Measurements from ENCODE around the gene FOXM1.

Gene FOXM1

GRCh38 chr12:2826721-2827515 lies 50.1 kb downstream of the FOXM1 start:
- no peak overlapping the region for H2AK5ac ChIP-seq (ENCODE audit: low read length)
- no peak overlapping the region for H4K8ac ChIP-seq (ENCODE audit: low read depth, low read length)
- H3K4ac ChIP-seq (ENCODE audit: low read depth, low read length), result no peak overlapping the region
- H3K4me3 ChIP-seq (ENCODE audit: low read length), result no peak overlapping the region
- DNase-seq, result no peak
- WGBS (ENCODE audit: extremely low coverage, insufficient coverage, low lambda C conversion rate), result no CpG with 5 or more reads among the region's 14 CpGs
- H3K4me1 ChIP-seq (ENCODE audit: control insufficient read depth, low read depth, low read length), result no peaks in the 10 kb centered on the region
- no peaks in the 10 kb centered on the region for H3K79me1 ChIP-seq (ENCODE audit: low read length)
- H4K5ac ChIP-seq (ENCODE audit: low read length), result no peak overlapping the region
- no peak overlapping the region for H3K56ac ChIP-seq (ENCODE audit: low read length)
- H3K36me3 ChIP-seq (ENCODE audit: control insufficient read depth, insufficient read depth, low read length), result peaks cover 10% of the 10 kb centered on the region
- H3K4me2 ChIP-seq (ENCODE audit: low read length), result no peak overlapping the region
- H2BK15ac ChIP-seq (replicated peaks; ENCODE audit: low read depth), result no peak overlapping the region
- no peak overlapping the region for H3K23ac ChIP-seq (ENCODE audit: low read length)
- H3K18ac ChIP-seq (ENCODE audit: low read length), result no peak overlapping the region
- no peaks in the 10 kb centered on the region for H3K79me2 ChIP-seq (ENCODE audit: control insufficient read depth, insufficient read depth, low read length)
- H3K27me3 ChIP-seq (ENCODE audit: insufficient read depth, low read length, poor library complexity), result no peaks in the 10 kb centered on the region
- no peak overlapping the region for H2BK5ac ChIP-seq (ENCODE audit: low read length)
- no peak overlapping the region for H3K9ac ChIP-seq (ENCODE audit: low read length)
- H2BK120ac ChIP-seq (ENCODE audit: low read depth, low read length), result no peak overlapping the region
- no peak overlapping the region for H3K27ac ChIP-seq (ENCODE audit: low read depth, low read length)

- peaks cover 11% of the 10 kb centered on the region for H3K36me3 ChIP-seq (ENCODE audit: control insufficient read depth, insufficient read depth, low read length)
- DNase-seq, result no peak
- no peak overlapping the region for H2BK15ac ChIP-seq (replicated peaks; ENCODE audit: low read depth)
- H3K27ac ChIP-seq (ENCODE audit: low read depth, low read length), result no peak overlapping the region
- no peak overlapping the region for H3K23ac ChIP-seq (ENCODE audit: low read length)
- H4K5ac ChIP-seq (ENCODE audit: low read length), result no peak overlapping the region
- no peaks in the 10 kb centered on the region for H3K79me1 ChIP-seq (ENCODE audit: low read length)
- no peak overlapping the region for H3K4me2 ChIP-seq (ENCODE audit: low read length)
- H2AK5ac ChIP-seq (ENCODE audit: low read length), result no peak overlapping the region
- no peaks in the 10 kb centered on the region for H3K27me3 ChIP-seq (ENCODE audit: insufficient read depth, low read length, poor library complexity)
- H3K4me3 ChIP-seq (ENCODE audit: low read length), result no peak overlapping the region
- H3K4me1 ChIP-seq (ENCODE audit: control insufficient read depth, low read depth, low read length), result no peaks in the 10 kb centered on the region
- no peak overlapping the region for H2BK5ac ChIP-seq (ENCODE audit: low read length)
- no peaks in the 10 kb centered on the region for H3K79me2 ChIP-seq (ENCODE audit: control insufficient read depth, insufficient read depth, low read length)
- no peak overlapping the region for H3K4ac ChIP-seq (ENCODE audit: low read depth, low read length)
- H3K18ac ChIP-seq (ENCODE audit: low read length), result no peak overlapping the region
- H3K56ac ChIP-seq (ENCODE audit: low read length), result peak overlapping the region; percentile 60
- H2BK120ac ChIP-seq (ENCODE audit: low read depth, low read length), result no peak overlapping the region
- WGBS (ENCODE audit: extremely low coverage, insufficient coverage, low lambda C conversion rate), result no CpG with 5 or more reads among the region's 3 CpGs
- H3K9ac ChIP-seq (ENCODE audit: low read length), result no peak overlapping the region
- H4K8ac ChIP-seq (ENCODE audit: low read depth, low read length), result no peak overlapping the region
Measured at GRCh38 chr12:2826036-2826435, 50.9 kb downstream of the FOXM1 start.

DNA sequence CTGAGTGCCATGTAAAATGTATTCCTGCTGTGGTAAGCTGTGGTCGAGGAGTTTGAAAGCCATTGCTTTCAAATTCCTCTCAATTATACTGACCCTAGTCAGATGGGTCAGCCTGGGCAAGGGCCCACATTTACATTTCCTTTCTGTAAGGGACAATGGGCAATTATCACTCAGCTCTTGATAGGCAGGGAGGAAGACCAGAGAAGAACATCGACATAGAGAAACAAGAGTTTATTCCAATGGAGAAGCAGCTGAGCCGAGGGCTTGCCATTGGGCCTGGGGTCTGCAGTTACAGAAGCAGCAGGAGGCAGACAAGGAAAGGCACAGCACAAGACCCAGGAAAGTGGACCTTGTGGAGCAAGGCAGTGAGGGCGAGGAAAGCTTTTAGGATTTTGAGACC lies 51.8 kb downstream of the FOXM1 start:
- no peak overlapping the region for H3K4ac ChIP-seq (ENCODE audit: low read depth, low read length)
- H2BK120ac ChIP-seq (ENCODE audit: low read depth, low read length), result no peak overlapping the region
- no peak overlapping the region for H2BK15ac ChIP-seq (replicated peaks; ENCODE audit: low read depth)
- H2AK5ac ChIP-seq (ENCODE audit: low read length), result no peak overlapping the region
- peak overlapping the region; percentile 60 for H3K56ac ChIP-seq (ENCODE audit: low read length)
- H3K23ac ChIP-seq (ENCODE audit: low read length), result no peak overlapping the region
- H3K4me3 ChIP-seq (ENCODE audit: low read length), result no peak overlapping the region
- no peak overlapping the region for H3K4me2 ChIP-seq (ENCODE audit: low read length)
- no peak overlapping the region for H3K9ac ChIP-seq (ENCODE audit: low read length)
- H2BK5ac ChIP-seq (ENCODE audit: low read length), result no peak overlapping the region
- no peaks in the 10 kb centered on the region for H3K79me1 ChIP-seq (ENCODE audit: low read length)
- no peaks in the 10 kb centered on the region for H3K4me1 ChIP-seq (ENCODE audit: control insufficient read depth, low read depth, low read length)
- H3K36me3 ChIP-seq (ENCODE audit: control insufficient read depth, insufficient read depth, low read length), result peaks cover 11% of the 10 kb centered on the region
- no peak overlapping the region for H4K8ac ChIP-seq (ENCODE audit: low read depth, low read length)
- no peaks in the 10 kb centered on the region for H3K79me2 ChIP-seq (ENCODE audit: control insufficient read depth, insufficient read depth, low read length)
- peak overlapping the region; percentile 9 for H3K27ac ChIP-seq (ENCODE audit: low read depth, low read length)
- WGBS (ENCODE audit: extremely low coverage, insufficient coverage, low lambda C conversion rate), result no CpG with 5 or more reads among the region's 4 CpGs
- no peak overlapping the region for H3K18ac ChIP-seq (ENCODE audit: low read length)
- DNase-seq, result peak; percentile 47
- no peaks in the 10 kb centered on the region for H3K27me3 ChIP-seq (ENCODE audit: insufficient read depth, low read length, poor library complexity)
- H4K5ac ChIP-seq (ENCODE audit: low read length), result no peak overlapping the region

DNA sequence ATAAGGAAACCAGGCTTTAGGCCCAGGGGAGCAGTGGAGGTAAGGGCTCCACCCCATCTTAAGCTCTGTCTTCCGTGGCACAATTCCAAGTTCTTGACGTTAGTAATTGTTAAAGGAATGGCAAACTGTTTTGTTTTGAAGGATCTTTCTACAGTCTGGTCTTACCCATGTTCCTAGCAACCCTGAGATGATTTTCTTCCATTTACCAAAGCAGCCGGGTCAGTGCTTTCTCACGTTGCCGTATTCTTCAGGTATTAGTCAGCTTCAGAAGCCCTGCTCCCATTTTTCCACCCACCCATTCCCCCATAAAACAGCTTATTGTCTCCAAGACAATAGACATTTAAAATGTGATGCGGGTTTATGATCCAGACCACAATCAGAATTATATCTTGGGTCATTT lies 52.4 kb downstream of the FOXM1 start:
- H3K27me3 ChIP-seq (ENCODE audit: insufficient read depth, low read length, poor library complexity), result no peaks in the 10 kb centered on the region
- no peaks in the 10 kb centered on the region for H3K4me1 ChIP-seq (ENCODE audit: control insufficient read depth, low read depth, low read length)
- H2BK5ac ChIP-seq (ENCODE audit: low read length), result no peak overlapping the region
- H3K79me2 ChIP-seq (ENCODE audit: control insufficient read depth, insufficient read depth, low read length), result no peaks in the 10 kb centered on the region
- H2BK120ac ChIP-seq (ENCODE audit: low read depth, low read length), result no peak overlapping the region
- H3K36me3 ChIP-seq (ENCODE audit: control insufficient read depth, insufficient read depth, low read length), result peaks cover 11% of the 10 kb centered on the region
- no peaks in the 10 kb centered on the region for H3K79me1 ChIP-seq (ENCODE audit: low read length)
- WGBS (ENCODE audit: extremely low coverage, insufficient coverage, low lambda C conversion rate), result no CpG with 5 or more reads among the region's 6 CpGs
- H3K23ac ChIP-seq (ENCODE audit: low read length), result no peak overlapping the region
- DNase-seq, result no peak
- H3K4ac ChIP-seq (ENCODE audit: low read depth, low read length), result no peak overlapping the region
- no peak overlapping the region for H3K4me3 ChIP-seq (ENCODE audit: low read length)
- H4K5ac ChIP-seq (ENCODE audit: low read length), result no peak overlapping the region
- no peak overlapping the region for H3K27ac ChIP-seq (ENCODE audit: low read depth, low read length)
- H3K18ac ChIP-seq (ENCODE audit: low read length), result no peak overlapping the region
- H3K56ac ChIP-seq (ENCODE audit: low read length), result no peak overlapping the region
- no peak overlapping the region for H3K4me2 ChIP-seq (ENCODE audit: low read length)
- no peak overlapping the region for H4K8ac ChIP-seq (ENCODE audit: low read depth, low read length)
- H2AK5ac ChIP-seq (ENCODE audit: low read length), result no peak overlapping the region
- H3K9ac ChIP-seq (ENCODE audit: low read length), result no peak overlapping the region
- H2BK15ac ChIP-seq (replicated peaks; ENCODE audit: low read depth), result no peak overlapping the region

DNA sequence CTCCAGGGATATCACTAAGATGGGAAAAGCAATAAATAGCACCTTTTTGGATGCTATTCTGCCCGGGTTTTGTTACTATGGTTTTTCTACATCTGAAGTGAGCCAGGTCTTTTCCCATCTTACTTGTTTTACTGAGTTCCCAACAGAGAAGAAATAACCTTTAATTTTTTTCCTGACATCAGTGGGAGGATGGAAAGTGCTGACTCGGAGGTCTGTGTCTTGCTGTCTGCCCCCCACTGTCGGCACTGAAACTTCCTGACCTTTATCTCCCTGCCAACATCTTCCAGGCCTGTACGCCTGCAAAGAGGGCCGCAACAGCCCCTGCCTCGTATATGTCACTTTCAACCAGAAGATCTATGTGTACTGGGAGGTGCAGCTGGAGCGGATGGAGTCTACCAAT lies 53.5 kb downstream of the FOXM1 start:
- no peak overlapping the region for H3K4me2 ChIP-seq (ENCODE audit: low read length)
- H3K79me2 ChIP-seq (ENCODE audit: control insufficient read depth, insufficient read depth, low read length), result no peaks in the 10 kb centered on the region
- no CpG with 5 or more reads among the region's 7 CpGs for WGBS (ENCODE audit: extremely low coverage, insufficient coverage, low lambda C conversion rate)
- no peaks in the 10 kb centered on the region for H3K79me1 ChIP-seq (ENCODE audit: low read length)
- peaks cover 11% of the 10 kb centered on the region for H3K36me3 ChIP-seq (ENCODE audit: control insufficient read depth, insufficient read depth, low read length)
- H3K23ac ChIP-seq (ENCODE audit: low read length), result no peak overlapping the region
- no peaks in the 10 kb centered on the region for H3K4me1 ChIP-seq (ENCODE audit: control insufficient read depth, low read depth, low read length)
- no peak overlapping the region for H2BK15ac ChIP-seq (replicated peaks; ENCODE audit: low read depth)
- H3K4ac ChIP-seq (ENCODE audit: low read depth, low read length), result no peak overlapping the region
- H3K9ac ChIP-seq (ENCODE audit: low read length), result no peak overlapping the region
- H4K8ac ChIP-seq (ENCODE audit: low read depth, low read length), result no peak overlapping the region
- H3K18ac ChIP-seq (ENCODE audit: low read length), result no peak overlapping the region
- H2BK5ac ChIP-seq (ENCODE audit: low read length), result no peak overlapping the region
- no peak overlapping the region for H3K56ac ChIP-seq (ENCODE audit: low read length)
- no peak overlapping the region for H2BK120ac ChIP-seq (ENCODE audit: low read depth, low read length)
- H4K5ac ChIP-seq (ENCODE audit: low read length), result no peak overlapping the region
- no peak overlapping the region for H3K4me3 ChIP-seq (ENCODE audit: low read length)
- no peaks in the 10 kb centered on the region for H3K27me3 ChIP-seq (ENCODE audit: insufficient read depth, low read length, poor library complexity)
- DNase-seq, result no peak
- no peak overlapping the region for H2AK5ac ChIP-seq (ENCODE audit: low read length)
- H3K27ac ChIP-seq (ENCODE audit: low read depth, low read length), result no peak overlapping the region

GRCh38 chr12:2820432-2820831 lies 56.5 kb downstream of the FOXM1 start:
- no peak overlapping the region for H3K9ac ChIP-seq (ENCODE audit: low read length)
- H3K4me3 ChIP-seq (ENCODE audit: low read length), result no peak overlapping the region
- no peak overlapping the region for H2BK15ac ChIP-seq (replicated peaks; ENCODE audit: low read depth)
- DNase-seq, result no peak
- no peak overlapping the region for H3K56ac ChIP-seq (ENCODE audit: low read length)
- H3K79me1 ChIP-seq (ENCODE audit: low read length), result peaks cover 2% of the 10 kb centered on the region
- no peak overlapping the region for H3K27ac ChIP-seq (ENCODE audit: low read depth, low read length)
- H2AK5ac ChIP-seq (ENCODE audit: low read length), result no peak overlapping the region
- H2BK120ac ChIP-seq (ENCODE audit: low read depth, low read length), result no peak overlapping the region
- H3K36me3 ChIP-seq (ENCODE audit: control insufficient read depth, insufficient read depth, low read length), result peaks cover 9% of the 10 kb centered on the region
- H4K8ac ChIP-seq (ENCODE audit: low read depth, low read length), result no peak overlapping the region
- no peak overlapping the region for H3K4ac ChIP-seq (ENCODE audit: low read depth, low read length)
- no peak overlapping the region for H3K4me2 ChIP-seq (ENCODE audit: low read length)
- no peak overlapping the region for H3K23ac ChIP-seq (ENCODE audit: low read length)
- no peak overlapping the region for H4K5ac ChIP-seq (ENCODE audit: low read length)
- peaks cover 3% of the 10 kb centered on the region for H3K79me2 ChIP-seq (ENCODE audit: control insufficient read depth, insufficient read depth, low read length)
- WGBS (ENCODE audit: extremely low coverage, insufficient coverage, low lambda C conversion rate), result no CpG with 5 or more reads among the region's 9 CpGs
- no peaks in the 10 kb centered on the region for H3K27me3 ChIP-seq (ENCODE audit: insufficient read depth, low read length, poor library complexity)
- H3K4me1 ChIP-seq (ENCODE audit: control insufficient read depth, low read depth, low read length), result no peaks in the 10 kb centered on the region
- no peak overlapping the region for H2BK5ac ChIP-seq (ENCODE audit: low read length)
- no peak overlapping the region for H3K18ac ChIP-seq (ENCODE audit: low read length)
